Measurements from ENCODE around the gene NRN1L.
"Not testable (repeated sequence)": the region's sequence is repeated elsewhere in the genome, so short reads cannot be mapped to it uniquely, and the experiment has no call there.

NRN1L gene

GRCh38 chr16:67882374-67883145, 2.1 kb upstream of the NRN1L start:
- DNase-seq (ENCODE audit: low read depth): no peak

GRCh38 chr16:67883146-67883871, 1.4 kb upstream of the NRN1L start:
- DNase-seq (ENCODE audit: low read depth): no peak

GRCh38 chr16:67883872-67884261, 818 bp upstream of the NRN1L start:
- peak; percentile 67 for DNase-seq (ENCODE audit: low read depth)

GRCh38 chr16:67885545-67885944, 860 bp downstream of the NRN1L start:
- no peak for DNase-seq (ENCODE audit: low read depth)

- no peak for DNase-seq (ENCODE audit: low read depth)
Observed at GRCh38 chr16:67885976-67886375, 1.3 kb downstream of the NRN1L start.

GRCh38 chr16:67886387-67886786, 1.7 kb downstream of the NRN1L start:
- DNase-seq (ENCODE audit: low read depth): no peak

GRCh38 chr16:67888331-67888730, 3.6 kb downstream of the NRN1L start:
- DNase-seq (ENCODE audit: low read depth): no peak

GRCh38 chr16:67892375-67892774, 7.7 kb downstream of the NRN1L start:
- no peak for DNase-seq (ENCODE audit: low read depth)

- DNase-seq (ENCODE audit: low read depth): peak; percentile 92
Observed at GRCh38 chr16:67892899-67893742, 8.4 kb downstream of the NRN1L start, which contains the start of gene PSKH1. Gene PSKH1 (plus strand): TSS chr16:67893254. CDS start chr16:67908750, 15,496 bp downstream.

- DNase-seq (ENCODE audit: low read depth): no peak
Observed at GRCh38 chr16:67893743-67894399, 9.2 kb downstream of the NRN1L start.

GRCh38 chr16:67897231-67897630, 12.5 kb downstream of the NRN1L start:
- DNase-seq (ENCODE audit: low read depth): no peak

- no peak for DNase-seq (ENCODE audit: low read depth)
Observed at GRCh38 chr16:67901734-67902133, 17.0 kb downstream of the NRN1L start.

GRCh38 chr16:67902831-67903230, 18.1 kb downstream of the NRN1L start:
- DNase-seq (ENCODE audit: low read depth): no peak

- DNase-seq (ENCODE audit: low read depth): no peak
Observed at GRCh38 chr16:67907397-67908180, 22.9 kb downstream of the NRN1L start.

GRCh38 chr16:67909056-67909742, 24.5 kb downstream of the NRN1L start:
- DNase-seq (ENCODE audit: low read depth): no peak

GRCh38 chr16:67910158-67910557, 25.5 kb downstream of the NRN1L start:
- no peak for DNase-seq (ENCODE audit: low read depth)

GRCh38 chr16:67914758-67915495, 30.2 kb downstream of the NRN1L start:
- DNase-seq (ENCODE audit: low read depth): no peak

- not testable (repeated sequence) for DNase-seq (ENCODE audit: low read depth)
Observed at GRCh38 chr16:67915496-67915769, 30.7 kb downstream of the NRN1L start.

- DNase-seq (ENCODE audit: low read depth): no peak
Observed at GRCh38 chr16:67915831-67916723, 31.4 kb downstream of the NRN1L start.

Measured in T follicular helper cell (primary cell).